Measurements from ENCODE around the gene RBSN.

DNA sequence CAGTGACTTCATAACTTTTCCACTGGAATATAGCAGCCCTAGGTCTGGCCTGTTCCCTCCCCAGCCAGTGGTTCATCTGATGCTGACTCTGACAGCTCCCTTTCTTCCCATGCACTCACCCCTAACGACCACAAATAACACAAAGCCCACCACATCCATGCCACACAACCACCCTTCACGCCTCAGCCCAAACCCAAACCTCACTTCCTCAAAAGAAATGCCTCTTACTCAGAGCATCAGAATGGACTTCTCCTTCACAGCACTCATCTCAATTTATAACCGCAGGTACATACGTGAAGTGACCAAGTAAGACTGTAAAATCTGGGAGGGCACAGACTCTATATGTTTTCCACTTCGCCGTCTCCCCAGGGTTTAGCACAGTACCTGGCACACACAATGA, 1.1 kb downstream of the RBSN start:
- TF ChIP-seq ZBTB17 (tag by site-specific recombination; IDR thresholded peaks at IDR 0.05) = no peak
- TF ChIP-seq ZXDB (tag by site-specific recombination; IDR thresholded peaks at IDR 0.05) = no peak
- TF ChIP-seq, protein P1, sequence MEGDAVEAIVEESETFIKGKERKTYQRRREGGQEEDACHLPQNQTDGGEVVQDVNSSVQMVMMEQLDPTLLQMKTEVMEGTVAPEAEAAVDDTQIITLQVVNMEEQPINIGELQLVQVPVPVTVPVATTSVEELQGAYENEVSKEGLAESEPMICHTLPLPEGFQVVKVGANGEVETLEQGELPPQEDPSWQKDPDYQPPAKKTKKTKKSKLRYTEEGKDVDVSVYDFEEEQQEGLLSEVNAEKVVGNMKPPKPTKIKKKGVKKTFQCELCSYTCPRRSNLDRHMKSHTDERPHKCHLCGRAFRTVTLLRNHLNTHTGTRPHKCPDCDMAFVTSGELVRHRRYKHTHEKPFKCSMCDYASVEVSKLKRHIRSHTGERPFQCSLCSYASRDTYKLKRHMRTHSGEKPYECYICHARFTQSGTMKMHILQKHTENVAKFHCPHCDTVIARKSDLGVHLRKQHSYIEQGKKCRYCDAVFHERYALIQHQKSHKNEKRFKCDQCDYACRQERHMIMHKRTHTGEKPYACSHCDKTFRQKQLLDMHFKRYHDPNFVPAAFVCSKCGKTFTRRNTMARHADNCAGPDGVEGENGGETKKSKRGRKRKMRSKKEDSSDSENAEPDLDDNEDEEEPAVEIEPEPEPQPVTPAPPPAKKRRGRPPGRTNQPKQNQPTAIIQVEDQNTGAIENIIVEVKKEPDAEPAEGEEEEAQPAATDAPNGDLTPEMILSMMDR (tag by site-specific recombination; IDR thresholded peaks at IDR 0.05) = no peak
- no peak for TF ChIP-seq ZNF48 (tag by site-specific recombination; IDR thresholded peaks at IDR 0.05)
- TF ChIP-seq ZSCAN16 (tag by site-specific recombination; IDR thresholded peaks at IDR 0.05) = no peak
- TF ChIP-seq REST (tag by site-specific recombination; IDR thresholded peaks at IDR 0.05) = no peak
- TF ChIP-seq ZFHX2 (tag by site-specific recombination; conservative IDR thresholded peaks at IDR 0.05) = no peak
- TF ChIP-seq ZNF114 (tag by site-specific recombination; IDR thresholded peaks at IDR 0.05) = no peak
- TF ChIP-seq, protein P2, sequence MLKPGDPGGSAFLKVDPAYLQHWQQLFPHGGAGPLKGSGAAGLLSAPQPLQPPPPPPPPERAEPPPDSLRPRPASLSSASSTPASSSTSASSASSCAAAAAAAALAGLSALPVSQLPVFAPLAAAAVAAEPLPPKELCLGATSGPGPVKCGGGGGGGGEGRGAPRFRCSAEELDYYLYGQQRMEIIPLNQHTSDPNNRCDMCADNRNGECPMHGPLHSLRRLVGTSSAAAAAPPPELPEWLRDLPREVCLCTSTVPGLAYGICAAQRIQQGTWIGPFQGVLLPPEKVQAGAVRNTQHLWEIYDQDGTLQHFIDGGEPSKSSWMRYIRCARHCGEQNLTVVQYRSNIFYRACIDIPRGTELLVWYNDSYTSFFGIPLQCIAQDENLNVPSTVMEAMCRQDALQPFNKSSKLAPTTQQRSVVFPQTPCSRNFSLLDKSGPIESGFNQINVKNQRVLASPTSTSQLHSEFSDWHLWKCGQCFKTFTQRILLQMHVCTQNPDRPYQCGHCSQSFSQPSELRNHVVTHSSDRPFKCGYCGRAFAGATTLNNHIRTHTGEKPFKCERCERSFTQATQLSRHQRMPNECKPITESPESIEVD (tag by site-specific recombination; IDR thresholded peaks at IDR 0.05) = no peak
- TF ChIP-seq PRDM10 (tag by site-specific recombination; IDR thresholded peaks at IDR 0.05) = 0 out of 2 replicates have a peak, but pooled peaks have one; percentile 3

Data from HEK293 (cell line).